ENCODE data around the gene PAM16.

The PAM16 gene

GRCh38 chr16:4291699-4292098 lies 59.4 kb downstream of the PAM16 start:
- Histone ChIP-seq H3K9ac (ENCODE audit: low read depth, low read length) (no peak overlapping the region), H3K27me3 (ENCODE audit: control insufficient read depth, insufficient read depth, low read length) (no peaks in the 10 kb centered on the region), H3K36me3 (ENCODE audit: insufficient read depth, low read length) (no peaks in the 10 kb centered on the region), H3K9me3 (replicated peaks; ENCODE audit: low read length) (no peaks in the 10 kb centered on the region), H3K4me3 (ENCODE audit: low read length) (no peak overlapping the region), H3K4me2 (ENCODE audit: low read length) (no peak overlapping the region), H3K4me1 (ENCODE audit: control insufficient read depth, insufficient read depth, low read length) (peaks cover 44% of the 10 kb centered on the region)

All from skeletal muscle satellite cell (primary cell).